MM.1S (cell line): ENCODE results near the gene ACTG1.

Source experiments
- DNase-seq: peaks from one replicate; pipeline ENCODE4 v3.0.0-alpha.2; 2015
- H2AFZ ChIP-seq: fragments of 300-600 bp; sonication (generic); 2 replicates; pipeline ENCODE4 v1.6.0; 2016; ENCODE audit warnings: antibody characterized with exemption, low read length
- H3F3A ChIP-seq: fragments of 300-600 bp; sonication (generic); 2 replicates; pipeline ENCODE4 v1.6.1; 2016; ENCODE audit warnings: mild to moderate bottlenecking, antibody characterized with exemption, low read length, moderate library complexity, mixed read lengths; ENCODE audit not compliant: insufficient read depth
- H3K27ac ChIP-seq: fragments of 300-600 bp; sonication (generic); 2 replicates; pipeline ENCODE4 v1.5.1; 2016; ENCODE audit warnings: mild to moderate bottlenecking, low read length
- H3K27me3 ChIP-seq: fragments of 300-600 bp; sonication (generic); replicated peaks from 2 replicates; pipeline ENCODE4 v1.6.0; 2016; ENCODE audit warnings: low read length; ENCODE audit not compliant: insufficient read depth
- H3K36me3 ChIP-seq: fragments of 300-600 bp; sonication (generic); replicated peaks from 2 replicates; pipeline ENCODE4 v1.6.1; 2016; ENCODE audit warnings: mild to moderate bottlenecking, low read length, mixed read lengths; ENCODE audit not compliant: insufficient read depth
- H3K4me1 ChIP-seq: fragments of 300-600 bp; sonication (generic); 2 replicates; pipeline ENCODE4 v1.6.1; 2016; ENCODE audit warnings: low read length, mixed read lengths
- H3K4me2 ChIP-seq: fragments of 300-600 bp; sonication (generic); 2 replicates; pipeline ENCODE4 v1.6.0; 2016; ENCODE audit warnings: low read depth, low read length
- H3K4me3 ChIP-seq: fragments of 300-600 bp; sonication (generic); 2 replicates; pipeline ENCODE4 v1.5.1; 2016; ENCODE audit warnings: low read length, mixed read lengths
- H3K79me2 ChIP-seq: fragments of 300-600 bp; sonication (generic); 2 replicates; pipeline ENCODE4 v1.6.1; 2016; ENCODE audit warnings: mixed run types, low read length, mixed read lengths
- H3K9ac ChIP-seq: fragments of 300-600 bp; sonication (generic); 2 replicates; pipeline ENCODE4 v1.6.1; 2016; ENCODE audit warnings: low read length, mixed read lengths
- H3K9me2 ChIP-seq: fragments of 300-600 bp; sonication (generic); replicated peaks from 2 replicates; pipeline ENCODE4 v1.6.1; 2016; ENCODE audit warnings: mild to moderate bottlenecking, low read length, mixed read lengths; ENCODE audit not compliant: insufficient read depth
- H3K9me3 ChIP-seq: fragments of 300-600 bp; sonication (generic); replicated peaks from 2 replicates; pipeline ENCODE4 v1.6.1; 2016; ENCODE audit warnings: mild to moderate bottlenecking, low read length, mixed read lengths; ENCODE audit not compliant: insufficient read depth
- H4K20me1 ChIP-seq: fragments of 300-600 bp; sonication (generic); 2 replicates; pipeline ENCODE4 v1.6.1; 2016; ENCODE audit warnings: mild to moderate bottlenecking, low read length, moderate library complexity, mixed read lengths; ENCODE audit not compliant: insufficient read depth
- EZH2 ChIP-seq: fragments of 300-600 bp; sonication (generic); optimal IDR thresholded peaks from 2 replicates; pipeline ENCODE3; 2017; ENCODE audit warnings: low read depth, mild to moderate bottlenecking, antibody characterized with exemption, low read length, mixed read lengths
- EZH2phosphoT487 ChIP-seq: fragments of 300-600 bp; sonication (generic); IDR thresholded peaks from 2 replicates; pipeline ENCODE4 v1.6.1; 2018; ENCODE audit warnings: antibody characterized with exemption, low read length
- TF ChIP-seq, protein P1 (sequence below): fragments of 300-600 bp; sonication (generic); IDR thresholded peaks from 2 replicates; pipeline ENCODE4 v1.5.1; 2016; ENCODE audit warnings: antibody characterized with exemption, low read length, mixed read lengths

Gene ACTG1

GRCh38 chr17:81518113-81518784 is 5.7 kb upstream of the ACTG1 start:
- TF ChIP-seq EZH2phosphoT487 (no peak), EZH2 (no peak)
- TF ChIP-seq, protein P1, sequence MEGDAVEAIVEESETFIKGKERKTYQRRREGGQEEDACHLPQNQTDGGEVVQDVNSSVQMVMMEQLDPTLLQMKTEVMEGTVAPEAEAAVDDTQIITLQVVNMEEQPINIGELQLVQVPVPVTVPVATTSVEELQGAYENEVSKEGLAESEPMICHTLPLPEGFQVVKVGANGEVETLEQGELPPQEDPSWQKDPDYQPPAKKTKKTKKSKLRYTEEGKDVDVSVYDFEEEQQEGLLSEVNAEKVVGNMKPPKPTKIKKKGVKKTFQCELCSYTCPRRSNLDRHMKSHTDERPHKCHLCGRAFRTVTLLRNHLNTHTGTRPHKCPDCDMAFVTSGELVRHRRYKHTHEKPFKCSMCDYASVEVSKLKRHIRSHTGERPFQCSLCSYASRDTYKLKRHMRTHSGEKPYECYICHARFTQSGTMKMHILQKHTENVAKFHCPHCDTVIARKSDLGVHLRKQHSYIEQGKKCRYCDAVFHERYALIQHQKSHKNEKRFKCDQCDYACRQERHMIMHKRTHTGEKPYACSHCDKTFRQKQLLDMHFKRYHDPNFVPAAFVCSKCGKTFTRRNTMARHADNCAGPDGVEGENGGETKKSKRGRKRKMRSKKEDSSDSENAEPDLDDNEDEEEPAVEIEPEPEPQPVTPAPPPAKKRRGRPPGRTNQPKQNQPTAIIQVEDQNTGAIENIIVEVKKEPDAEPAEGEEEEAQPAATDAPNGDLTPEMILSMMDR = no peak
- Histone ChIP-seq H3K9ac (no peak overlapping the region), H3K4me1 (peaks cover 16% of the 10 kb centered on the region; the same call in 1 of the 2 replicates), H2AFZ (peak overlapping the region; percentile 77; the same call in 1 of the 2 replicates), H3F3A (peaks cover 39% of the 10 kb centered on the region), H3K9me2 (no peaks in the 10 kb centered on the region), H3K27me3 (no peaks in the 10 kb centered on the region), H3K9me3 (no peaks in the 10 kb centered on the region), H3K79me2 (peaks cover 8% of the 10 kb centered on the region; the same call in 1 of the 2 replicates), H4K20me1 (no peaks in the 10 kb centered on the region), H3K4me2 (peak overlapping the region; percentile 97; the same call in 1 of the 2 replicates), H3K4me3 (peak overlapping the region; percentile 68; the same call in 1 of the 2 replicates), H3K27ac (no peak overlapping the region), H3K36me3 (no peaks in the 10 kb centered on the region)
- no peak for DNase-seq

GRCh38 chr17:81517339-81518112 is 4.9 kb upstream of the ACTG1 start:
- no peak overlapping the region for H3K9ac ChIP-seq
- no peaks in the 10 kb centered on the region for H3K36me3 ChIP-seq
- H3K4me3 ChIP-seq = no peak overlapping the region
- peaks cover 16% of the 10 kb centered on the region; the same call in 1 of the 2 replicates for H3K4me1 ChIP-seq
- H2AFZ ChIP-seq = no peak overlapping the region
- no peaks in the 10 kb centered on the region for H3K27me3 ChIP-seq
- no peak overlapping the region for H3K27ac ChIP-seq
- no peaks in the 10 kb centered on the region for H3K9me3 ChIP-seq
- DNase-seq = peak; percentile 5
- H3F3A ChIP-seq = peaks cover 42% of the 10 kb centered on the region
- H4K20me1 ChIP-seq = no peaks in the 10 kb centered on the region
- peaks cover 9% of the 10 kb centered on the region for H3K79me2 ChIP-seq
- H3K9me2 ChIP-seq = no peaks in the 10 kb centered on the region
- TF ChIP-seq, protein P1 = no peak
- no peak for TF ChIP-seq EZH2
- TF ChIP-seq EZH2phosphoT487 = no peak
- H3K4me2 ChIP-seq = no peak overlapping the region

DNA sequence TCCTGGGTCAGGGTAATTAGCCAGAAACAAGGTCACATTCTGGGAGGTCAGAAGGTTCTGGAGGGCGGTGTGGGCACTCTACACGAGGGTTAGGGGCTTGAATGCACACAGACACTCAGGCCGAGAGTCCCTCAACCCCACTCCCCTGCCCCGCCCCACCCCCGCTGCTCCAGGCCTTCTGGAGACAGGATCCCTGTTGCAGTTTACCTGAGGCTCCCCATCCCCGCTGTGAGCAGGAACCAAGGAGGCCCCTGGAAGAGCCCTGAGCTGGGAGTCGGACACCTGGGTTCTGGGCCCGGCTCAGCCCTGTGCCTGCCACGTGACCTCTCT is 4.4 kb upstream of the ACTG1 start:
- TF ChIP-seq, protein P1 = no peak
- TF ChIP-seq EZH2 (no peak), EZH2phosphoT487 (no peak)
- no peaks in the 10 kb centered on the region for H3K27me3 ChIP-seq
- no peak overlapping the region for H2AFZ ChIP-seq
- peaks cover 48% of the 10 kb centered on the region for H3F3A ChIP-seq
- no peak overlapping the region for H3K9ac ChIP-seq
- H3K36me3 ChIP-seq = no peaks in the 10 kb centered on the region
- peaks cover 14% of the 10 kb centered on the region for H3K79me2 ChIP-seq
- H3K4me1 ChIP-seq = peaks cover 16% of the 10 kb centered on the region; the same call in 1 of the 2 replicates
- no peak overlapping the region for H3K4me2 ChIP-seq
- H3K9me3 ChIP-seq = no peaks in the 10 kb centered on the region
- no peaks in the 10 kb centered on the region for H3K9me2 ChIP-seq
- peaks cover 2% of the 10 kb centered on the region for H4K20me1 ChIP-seq
- no peak overlapping the region for H3K4me3 ChIP-seq
- DNase-seq = no peak
- no peak overlapping the region for H3K27ac ChIP-seq
